HepG2 (cell line): ENCODE measurements around the gene DFFA. TPM values are rescaled to one million over a fixed set of nuclear protein-coding genes. Genes with fewer than 3 reads are reported as not detected.

Experiments
- CBFB ChIP-seq: sonication (generic); formaldehyde crosslinking; IDR thresholded peaks from 2 replicates; pipeline ENCODE4 v1.4.0; 2020; ENCODE audit warnings: missing genetic modification reagents
- KDM5A ChIP-seq: fragments of 200-600 bp; sonication (generic); IDR thresholded peaks from 2 replicates; pipeline ENCODE4 v1.7.0; 2018; ENCODE audit warnings: antibody characterized with exemption, mild to moderate bottlenecking, low read length, borderline replicate concordance
- MIXL1 ChIP-seq: IDR thresholded peaks from 2 replicates; pipeline ENCODE4 v1.6.1; 2016
- SIN3A ChIP-seq: IDR thresholded peaks from 2 replicates; pipeline ENCODE4 v1.6.1; 2011; ENCODE audit warnings: low read depth, mild to moderate bottlenecking, control low read depth, low read length, borderline replicate concordance
- SOX6 ChIP-seq, 2 experiments: fragments of 450-650 bp in 1 of 2; sonication (generic) in 1 of 2; formaldehyde crosslinking in 1 of 2; IDR thresholded peaks; 2 replicates each; pipeline versions ENCODE4 v1.4.0 to v1.6.1; 2017 to 2020; ENCODE audit warnings: antibody characterized with exemption in 1 of 2, mild to moderate bottlenecking in 1 of 2, missing genetic modification reagents in 1 of 2
- THAP11 ChIP-seq: IDR thresholded peaks from 2 replicates; pipeline ENCODE4 v1.6.1; 2016; ENCODE audit warnings: missing biosample characterization, missing genetic modification reagents
- ZNF367 ChIP-seq: sonication (generic); formaldehyde crosslinking; IDR thresholded peaks from 2 replicates; pipeline ENCODE4 v1.4.0; 2020; ENCODE audit warnings: missing genetic modification reagents, borderline replicate concordance
- ZNF383 ChIP-seq: sonication (generic); formaldehyde crosslinking; IDR thresholded peaks from 2 replicates; pipeline ENCODE4 v1.4.0; 2020; ENCODE audit warnings: missing genetic modification reagents, mild to moderate bottlenecking, borderline replicate concordance
- ZNF468 ChIP-seq: sonication (generic); formaldehyde crosslinking; IDR thresholded peaks from 2 replicates; pipeline ENCODE4 v1.8.0; 2022; ENCODE audit warnings: mild to moderate bottlenecking, moderate library complexity, missing genetic modification reagents
- ZNF557 ChIP-seq: sonication (generic); formaldehyde crosslinking; IDR thresholded peaks from 2 replicates; pipeline ENCODE4 v1.4.0; 2020; ENCODE audit warnings: missing genetic modification reagents
- polyA plus RNA-seq, 8 experiments: library from polyadenylated mRNA; depleted of rRNA in 3 of 8; stranded (reverse) in 7 of 8; unstranded in 1 of 8; fragments of >200 nt; fragmentation: Illumina TruSeq in 4 of 8; extraction: Trizol in 4 of 8; gene quantifications; 2 replicates each; pipeline versions ENCODE4 v1.2.1 to v1.2.3, GENCODE V29; 2011 to 2016; ENCODE audit warnings: low read depth in 4 of 8, missing spikeins in 1 of 8, mixed read lengths in 1 of 8; ENCODE audit not compliant: insufficient read depth in 1 of 8
- total RNA-seq, 5 experiments: library from RNA; depleted of rRNA; stranded (reverse); fragments of >200 nt; fragmentation: Illumina TruSeq; extraction: Trizol; gene quantifications; 2 replicates each; pipeline ENCODE4 v1.2.3, GENCODE V29; 2016; ENCODE audit warnings: low read depth in 1 of 5
- TF ChIP-seq, protein P1 (sequence below): IDR thresholded peaks from 2 replicates; pipeline ENCODE4 v1.6.1; 2016; ENCODE audit warnings: low read depth
- TF ChIP-seq, protein P2 (sequence below): sonication (generic); formaldehyde crosslinking; IDR thresholded peaks from 2 replicates; pipeline ENCODE4 v1.8.1; 2023; ENCODE audit warnings: mild to moderate bottlenecking, moderate library complexity, missing genetic modification reagents
- TF ChIP-seq, protein P3 (sequence below): sonication (generic); formaldehyde crosslinking; IDR thresholded peaks from 2 replicates; pipeline ENCODE4 v1.5.0; 2020; ENCODE audit warnings: mild to moderate bottlenecking, missing genetic modification reagents, borderline replicate concordance
- TF ChIP-seq, protein P4 (sequence below): sonication (generic); formaldehyde crosslinking; IDR thresholded peaks from 2 replicates; pipeline ENCODE4 v1.4.0; 2020; ENCODE audit warnings: missing genetic modification reagents, low read depth, mild to moderate bottlenecking, borderline replicate concordance

DFFA gene
- total and polyA plus RNA-seq, 2 of the 13 experiments (the other 11 are each of a cell fraction or from before 2014, with no cell fraction given), result 16.5 to 33.9 TPM

DNA sequence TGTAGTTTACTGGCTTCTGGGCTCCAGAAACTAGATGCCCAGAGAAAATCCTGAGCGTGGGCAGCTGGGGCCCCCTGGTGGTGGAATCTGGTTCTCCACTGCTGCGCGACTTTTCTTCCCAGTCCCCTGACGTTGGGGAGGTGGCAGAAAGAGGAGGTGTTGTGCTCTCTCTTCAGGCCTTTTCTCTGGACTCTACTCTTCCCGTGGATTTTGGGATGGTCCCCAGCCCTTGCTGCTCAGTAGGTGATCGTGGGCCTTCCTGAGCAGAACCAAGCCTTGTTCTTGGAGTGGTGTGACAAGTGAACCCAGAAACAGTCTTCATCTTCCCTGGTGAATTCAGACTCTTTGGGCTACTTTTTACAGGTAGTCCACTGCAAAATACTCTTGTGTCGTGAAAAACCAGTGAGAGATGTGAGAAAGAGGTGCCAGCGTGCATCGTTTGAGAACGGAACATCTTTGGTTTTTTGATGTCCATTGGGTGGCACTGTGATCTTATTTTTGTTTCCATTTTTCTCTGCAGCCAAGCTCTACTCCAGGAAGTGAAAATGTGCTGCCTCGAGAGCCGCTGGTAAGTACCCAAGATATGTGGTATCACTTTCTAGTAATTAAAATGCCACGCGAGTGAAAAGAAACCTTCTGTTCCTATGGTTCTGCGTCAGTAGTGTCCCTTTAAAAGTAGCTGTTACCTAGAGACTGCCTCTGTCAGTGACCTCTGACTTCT, 22.6 kb upstream of the DFFA start (continued):
- TF ChIP-seq ZNF367 (no peak), KDM5A (peak; percentile 63; the same call in 1 of the 2 replicates), MIXL1 (CRISPR knock-in tag) (no peak), CBFB (CRISPR knock-in tag) (0 out of 2 replicates have a peak, but pooled peaks have one; percentile 5), SOX6 (IDR thresholded peaks at IDR 0.05) (no peak), SOX6 (CRISPR knock-in tag; IDR thresholded peaks at IDR 0.05) (peak; percentile 34; the same call in 1 of the 2 replicates), SIN3A (no peak), ZNF383 (no peak), ZNF557 (CRISPR knock-in tag) (no peak), ZNF468 (CRISPR knock-in tag) (no peak), THAP11 (CRISPR knock-in tag) (peak; percentile 60)
- TF ChIP-seq, protein P1, sequence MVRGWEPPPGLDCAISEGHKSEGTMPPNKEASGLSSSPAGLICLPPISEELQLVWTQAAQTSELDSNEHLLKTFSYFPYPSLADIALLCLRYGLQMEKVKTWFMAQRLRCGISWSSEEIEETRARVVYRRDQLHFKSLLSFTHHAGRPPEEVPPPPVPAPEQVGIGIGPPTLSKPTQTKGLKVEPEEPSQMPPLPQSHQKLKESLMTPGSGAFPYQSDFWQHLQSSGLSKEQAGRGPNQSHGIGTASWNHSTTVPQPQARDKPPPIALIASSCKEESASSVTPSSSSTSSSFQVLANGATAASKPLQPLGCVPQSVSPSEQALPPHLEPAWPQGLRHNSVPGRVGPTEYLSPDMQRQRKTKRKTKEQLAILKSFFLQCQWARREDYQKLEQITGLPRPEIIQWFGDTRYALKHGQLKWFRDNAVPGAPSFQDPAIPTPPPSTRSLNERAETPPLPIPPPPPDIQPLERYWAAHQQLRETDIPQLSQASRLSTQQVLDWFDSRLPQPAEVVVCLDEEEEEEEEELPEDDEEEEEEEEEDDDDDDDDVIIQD (CRISPR knock-in tag), result no peak
- TF ChIP-seq, protein P2, sequence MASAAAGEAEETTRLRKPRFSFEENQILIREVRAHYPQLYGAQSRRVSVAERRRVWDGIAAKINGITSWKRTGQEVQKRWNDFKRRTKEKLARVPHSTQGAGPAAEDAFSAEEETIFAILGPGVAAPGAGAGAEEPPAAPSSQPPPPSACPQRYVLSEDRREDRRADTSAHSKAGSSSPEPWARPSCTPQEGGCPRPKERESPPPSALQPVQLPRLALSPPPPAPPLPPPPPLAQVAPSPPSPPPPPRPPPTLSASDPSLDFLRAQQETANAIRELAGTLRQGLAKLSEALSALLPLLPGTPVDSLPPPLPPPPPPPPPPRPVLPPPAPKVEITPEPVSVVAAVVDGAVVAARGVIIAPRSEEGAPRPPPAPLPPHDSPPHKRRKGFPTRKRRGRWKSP (CRISPR knock-in tag), result no peak
- TF ChIP-seq, protein P3, sequence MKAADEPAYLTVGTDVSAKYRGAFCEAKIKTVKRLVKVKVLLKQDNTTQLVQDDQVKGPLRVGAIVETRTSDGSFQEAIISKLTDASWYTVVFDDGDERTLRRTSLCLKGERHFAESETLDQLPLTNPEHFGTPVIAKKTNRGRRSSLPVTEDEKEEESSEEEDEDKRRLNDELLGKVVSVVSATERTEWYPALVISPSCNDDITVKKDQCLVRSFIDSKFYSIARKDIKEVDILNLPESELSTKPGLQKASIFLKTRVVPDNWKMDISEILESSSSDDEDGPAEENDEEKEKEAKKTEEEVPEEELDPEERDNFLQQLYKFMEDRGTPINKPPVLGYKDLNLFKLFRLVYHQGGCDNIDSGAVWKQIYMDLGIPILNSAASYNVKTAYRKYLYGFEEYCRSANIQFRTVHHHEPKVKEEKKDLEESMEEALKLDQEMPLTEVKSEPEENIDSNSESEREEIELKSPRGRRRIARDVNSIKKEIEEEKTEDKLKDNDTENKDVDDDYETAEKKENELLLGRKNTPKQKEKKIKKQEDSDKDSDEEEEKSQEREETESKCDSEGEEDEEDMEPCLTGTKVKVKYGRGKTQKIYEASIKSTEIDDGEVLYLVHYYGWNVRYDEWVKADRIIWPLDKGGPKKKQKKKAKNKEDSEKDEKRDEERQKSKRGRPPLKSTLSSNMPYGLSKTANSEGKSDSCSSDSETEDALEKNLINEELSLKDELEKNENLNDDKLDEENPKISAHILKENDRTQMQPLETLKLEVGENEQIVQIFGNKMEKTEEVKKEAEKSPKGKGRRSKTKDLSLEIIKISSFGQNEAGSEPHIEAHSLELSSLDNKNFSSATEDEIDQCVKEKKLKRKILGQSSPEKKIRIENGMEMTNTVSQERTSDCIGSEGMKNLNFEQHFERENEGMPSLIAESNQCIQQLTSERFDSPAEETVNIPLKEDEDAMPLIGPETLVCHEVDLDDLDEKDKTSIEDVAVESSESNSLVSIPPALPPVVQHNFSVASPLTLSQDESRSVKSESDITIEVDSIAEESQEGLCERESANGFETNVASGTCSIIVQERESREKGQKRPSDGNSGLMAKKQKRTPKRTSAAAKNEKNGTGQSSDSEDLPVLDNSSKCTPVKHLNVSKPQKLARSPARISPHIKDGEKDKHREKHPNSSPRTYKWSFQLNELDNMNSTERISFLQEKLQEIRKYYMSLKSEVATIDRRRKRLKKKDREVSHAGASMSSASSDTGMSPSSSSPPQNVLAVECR (CRISPR knock-in tag), result peak; percentile 21; the same call in 1 of the 2 replicates
- TF ChIP-seq, protein P4, sequence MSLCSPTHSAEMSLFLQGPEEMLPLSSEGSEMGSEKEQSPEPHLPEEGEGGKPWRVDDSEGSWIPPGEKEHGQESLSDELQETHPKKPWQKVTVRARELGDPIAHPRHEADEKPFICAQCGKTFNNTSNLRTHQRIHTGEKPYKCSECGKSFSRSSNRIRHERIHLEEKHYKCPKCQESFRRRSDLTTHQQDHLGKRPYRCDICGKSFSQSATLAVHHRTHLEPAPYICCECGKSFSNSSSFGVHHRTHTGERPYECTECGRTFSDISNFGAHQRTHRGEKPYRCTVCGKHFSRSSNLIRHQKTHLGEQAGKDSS (CRISPR knock-in tag), result 0 out of 2 replicates have a peak, but pooled peaks have one; percentile 55
